H1 (cell line): Measurements from ENCODE around the gene IMPDH1. TPM values are rescaled to one million over a fixed set of nuclear protein-coding genes. Genes with fewer than 3 reads are reported as not detected.

Experiments used
- CTCF ChIA-PET: fragments of 300-600 bp; sonication (Branson Sonifier 250); formaldehyde crosslinking; loops from one replicate; lab custom pipeline; 2021; ENCODE audit not compliant: partially characterized antibody; lab: Charles Lee
- POLR2A ChIA-PET: fragments of 300-600 bp; sonication (Branson Sonifier 250); formaldehyde crosslinking; loops from one replicate; lab custom pipeline; 2021; ENCODE audit warnings: inconsistent platforms; ENCODE audit not compliant: partially characterized antibody; lab: Charles Lee
- DNase-seq, 2 experiments: peaks; one replicate each; pipeline versions ENCODE4 v3.0.0 to v3.0.0-alpha.2; 2010 to 2022; ENCODE audit warnings: low spot score in 2 of 2, low read depth in 1 of 2, mixed read lengths in 1 of 2
- FAIRE-seq: peaks from 2 replicates; lab custom pipeline; 2011; peaks lifted over from hg19 to GRCh38; lab: Jason Lieb, UNC
- H2AFZ ChIP-seq: 2 replicates; pipeline ENCODE4 v1.8.1; 2012; ENCODE audit warnings: low read length, inconsistent platforms
- H2AK5ac ChIP-seq: 2 replicates; pipeline ENCODE4 v1.6.1; 2013; ENCODE audit warnings: low read depth, low read length
- H2BK120ac ChIP-seq: replicated peaks from 2 replicates; pipeline ENCODE3; 2013; ENCODE audit warnings: low read depth, low read length, inconsistent platforms
- H2BK12ac ChIP-seq: 2 replicates; pipeline ENCODE4 v1.6.1; 2013; ENCODE audit warnings: low read depth, low read length
- H2BK15ac ChIP-seq: 2 replicates; pipeline ENCODE4 v1.6.1; 2013; ENCODE audit warnings: low read length
- H2BK20ac ChIP-seq: 2 replicates; pipeline ENCODE4 v1.6.1; 2013; ENCODE audit warnings: low read length
- H2BK5ac ChIP-seq: 2 replicates; pipeline ENCODE4 v1.6.1; 2013; ENCODE audit warnings: low read depth, low read length
- H3K14ac ChIP-seq: 2 replicates; pipeline ENCODE4 v1.6.1; 2013; ENCODE audit warnings: inconsistent platforms; ENCODE audit not compliant: insufficient read length
- H3K18ac ChIP-seq: 2 replicates; pipeline ENCODE4 v1.6.1; 2013; ENCODE audit warnings: low read length; ENCODE audit errors: extremely low read depth
- H3K23ac ChIP-seq: 2 replicates; pipeline ENCODE4 v1.6.1; 2013; ENCODE audit warnings: inconsistent platforms; ENCODE audit not compliant: insufficient read length
- H3K23me2 ChIP-seq: 2 replicates; pipeline ENCODE4 v1.6.1; 2013; ENCODE audit warnings: low read depth, low read length
- H3K27ac ChIP-seq: 2 replicates; pipeline ENCODE4 v1.6.1; 2011; ENCODE audit warnings: low read depth, low read length, inconsistent platforms
- H3K27me3 ChIP-seq, 4 experiments: replicated peaks in 1 of 4; 1 replicate in 1 of 4; 2 replicates in 3 of 4; pipeline versions ENCODE4 v1.6.1 to v1.8.1; 2011 to 2013; ENCODE audit warnings: low read length in 3 of 4, mild to moderate bottlenecking in 3 of 4, inconsistent platforms in 2 of 4, mixed read lengths in 2 of 4, moderate library complexity in 1 of 4; ENCODE audit not compliant: control insufficient read depth in 3 of 4, insufficient read depth in 3 of 4; ENCODE audit errors: extremely low read depth in 1 of 4
- H3K36me3 ChIP-seq, 4 experiments: 2 replicates each; pipeline versions ENCODE4 v1.6.1 to v1.8.1; 2011 to 2013; ENCODE audit warnings: mild to moderate bottlenecking in 4 of 4, low read length in 3 of 4, moderate library complexity in 2 of 4, control low read depth in 1 of 4, inconsistent platforms in 1 of 4; ENCODE audit not compliant: insufficient read depth in 4 of 4, control insufficient read depth in 2 of 4
- H3K4ac ChIP-seq: replicated peaks from 2 replicates; pipeline ENCODE3; 2013; ENCODE audit warnings: low read length, low read depth, mixed read lengths, inconsistent platforms; ENCODE audit not compliant: insufficient read length
- H3K4me1 ChIP-seq, 4 experiments: replicated peaks in 1 of 4; 1 replicate in 1 of 4; 2 replicates in 3 of 4; pipeline versions ENCODE4 v1.6.1 to v1.8.1; 2011 to 2013; ENCODE audit warnings: low read length in 3 of 4, inconsistent platforms in 2 of 4, mixed read lengths in 1 of 4; ENCODE audit not compliant: insufficient read depth in 4 of 4, control insufficient read depth in 3 of 4
- H3K4me2 ChIP-seq, 2 experiments: 2 replicates each; pipeline versions ENCODE4 v1.6.1 to v1.8.1; 2011 to 2013; ENCODE audit warnings: low read depth in 2 of 2, low read length in 2 of 2, control low read depth in 1 of 2, inconsistent platforms in 1 of 2, mild to moderate bottlenecking in 1 of 2; ENCODE audit not compliant: insufficient read depth in 1 of 2
- H3K4me3 ChIP-seq, 4 experiments: fragments of 200-600, 300-600 bp in 1 of 4; sonication (generic), shearing (Covaris generic), sonication (Bioruptor Twin) in 1 of 4; 2 replicates each; pipeline versions ENCODE4 v1.5.1 to v1.8.1; 2011 to 2016; ENCODE audit warnings: low read length in 4 of 4, low read depth in 3 of 4, control low read depth in 2 of 4, inconsistent platforms in 2 of 4, mild to moderate bottlenecking in 2 of 4, mixed read lengths in 1 of 4, moderate library complexity in 1 of 4; ENCODE audit not compliant: insufficient read depth in 2 of 4; ENCODE audit errors: extremely low read depth in 1 of 4
- H3K56ac ChIP-seq: replicated peaks from 2 replicates; pipeline ENCODE3; 2013; ENCODE audit warnings: low read depth, mild to moderate bottlenecking, mixed read lengths, low read length, inconsistent platforms; ENCODE audit not compliant: insufficient read length
- H3K79me1 ChIP-seq: 2 replicates; pipeline ENCODE4 v1.6.1; 2013; ENCODE audit warnings: low read depth, low read length, control low read depth
- H3K79me2 ChIP-seq, 2 experiments: 2 replicates each; pipeline versions ENCODE4 v1.6.1 to v1.8.1; 2012 to 2013; ENCODE audit warnings: low read length in 2 of 2, mild to moderate bottlenecking in 2 of 2, inconsistent platforms in 1 of 2; ENCODE audit not compliant: insufficient read depth in 2 of 2, control insufficient read depth in 1 of 2
- H3K9ac ChIP-seq, 4 experiments: replicated peaks in 1 of 4; 1 replicate in 1 of 4; 2 replicates in 3 of 4; pipeline versions ENCODE4 v1.6.1 to v1.8.1; 2011 to 2013; ENCODE audit warnings: low read depth in 3 of 4, low read length in 3 of 4, control low read depth in 2 of 4, mild to moderate bottlenecking in 2 of 4, moderate library complexity in 2 of 4, inconsistent platforms in 1 of 4; ENCODE audit errors: extremely low read depth in 1 of 4
- H3K9me3 ChIP-seq, 2 experiments: 2 replicates each; pipeline versions ENCODE4 v1.6.1 to v1.8.1; 2012 to 2013; ENCODE audit warnings: mild to moderate bottlenecking in 2 of 2, moderate library complexity in 2 of 2, control low read depth in 1 of 2, inconsistent platforms in 1 of 2, low read depth in 1 of 2, low read length in 1 of 2, mixed read lengths in 1 of 2; ENCODE audit not compliant: insufficient read depth in 2 of 2
- H4K20me1 ChIP-seq, 2 experiments: replicated peaks in 1 of 2; 2 replicates each; pipeline versions ENCODE3 to v1.8.1; 2011 to 2013; ENCODE audit warnings: inconsistent platforms in 2 of 2, low read length in 2 of 2, mild to moderate bottlenecking in 1 of 2; ENCODE audit not compliant: insufficient read depth in 2 of 2, control insufficient read depth in 1 of 2
- H4K5ac ChIP-seq: 2 replicates; pipeline ENCODE4 v1.6.1; 2013; ENCODE audit warnings: low read length, low read depth, mixed read lengths, inconsistent platforms; ENCODE audit not compliant: insufficient read length
- H4K8ac ChIP-seq: 2 replicates; pipeline ENCODE4 v1.8.0; 2013; ENCODE audit warnings: mild to moderate bottlenecking, moderate library complexity, low read length, inconsistent platforms; ENCODE audit not compliant: insufficient read depth; ENCODE audit errors: extremely low read depth
- H4K91ac ChIP-seq: replicated peaks from 2 replicates; pipeline ENCODE3; 2013; ENCODE audit warnings: low read length, mixed read lengths, inconsistent platforms; ENCODE audit not compliant: insufficient read length
- RBBP5 ChIP-seq: IDR thresholded peaks from 2 replicates; pipeline ENCODE4 v1.7.1; 2012; ENCODE audit warnings: low read depth, mild to moderate bottlenecking, inconsistent platforms, low read length, moderate library complexity, borderline replicate concordance
- SIRT6 ChIP-seq: IDR thresholded peaks from one replicate; pipeline ENCODE4 v1.7.1; 2012; ENCODE audit warnings: low read length, inconsistent platforms
- WGBS, 2 experiments: shearing (Covaris generic) in 1 of 2; methylation state at CpG; one replicate each; pipeline versions ENCODE4 v1.1.6 to v1.1.7; 2013 to 2015; ENCODE audit warnings: low lambda C conversion rate in 2 of 2, mixed read lengths in 2 of 2, inconsistent platforms in 1 of 2, low coverage in 1 of 2, missing lambda C conversion rate in 1 of 2; ENCODE audit not compliant: insufficient replicate concordance in 2 of 2, insufficient coverage in 1 of 2, insufficient read length in 1 of 2; ENCODE audit errors: extremely low coverage in 1 of 2, missing lambda C conversion rate in 1 of 2; 5-methylcytosine and 5-hydroxymethylcytosine counted together
- polyA plus RNA-seq, 7 experiments: library from polyadenylated mRNA; depleted of rRNA in 3 of 7; stranded (reverse) in 5 of 7; unstranded in 2 of 7; fragments of >200 nt in 5 of 7; fragments of 200-250 nt in 2 of 7; gene quantifications; 1 replicate in 5 of 7; 2 replicates in 1 of 7; 4 replicates in 1 of 7; pipeline versions ENCODE4 v1.2.1 to v1.2.3, GENCODE V29; 2011 to 2013; ENCODE audit warnings: missing spikeins in 2 of 7, mixed read lengths in 2 of 7
- total RNA-seq: library from RNA; stranded (reverse); fragmentation: NEBNext Ultra II Directional; extraction: Animal tissue kit (Norgen Biotek cat#: 25700); gene quantifications from 2 replicates; pipeline ENCODE4 v1.2.1, GENCODE V29; 2021
- TF ChIP-seq, protein P1 (sequence below), 3 experiments: IDR thresholded peaks; 1 replicate in 2 of 3; 2 replicates in 1 of 3; pipeline versions ENCODE4 v1.5.1 to v1.6.1; 2011; ENCODE audit warnings: low read length in 3 of 3, mild to moderate bottlenecking in 3 of 3, inconsistent platforms in 2 of 3, low read depth in 1 of 3, moderate library complexity in 1 of 3; ENCODE audit not compliant: insufficient read depth in 1 of 3; ENCODE audit errors: control extremely low read depth in 1 of 3

The IMPDH1 gene
- total and polyA plus RNA-seq, 2 of the 8 experiments (the other 6 are each of a cell fraction or from before 2014, with no cell fraction given), result 45.8 TPM

DNA sequence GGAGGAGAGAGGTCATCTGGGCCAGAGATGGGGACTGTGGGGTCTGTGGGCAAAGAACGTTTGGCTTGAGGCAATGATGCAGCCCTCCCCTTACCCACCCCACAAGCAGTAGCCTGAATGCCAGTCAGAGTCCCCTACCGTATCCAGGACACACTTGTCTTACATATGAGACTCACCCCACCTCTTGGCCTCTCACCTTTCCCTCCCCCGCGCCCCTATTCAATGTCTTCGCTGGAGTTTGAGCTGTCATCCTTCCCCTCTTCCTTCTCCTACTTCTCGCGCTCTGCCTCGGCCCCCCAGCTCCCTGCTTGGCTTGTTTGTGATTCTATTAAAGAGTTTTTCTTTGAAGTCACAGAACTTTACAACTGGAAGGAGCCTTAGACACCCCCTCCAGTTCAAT is 57.1 kb downstream of the IMPDH1 start:
- peak overlapping the region; percentile 71; the same call in 1 of the 2 replicates for H3K18ac ChIP-seq
- peak overlapping the region in 1 of 2 experiments; percentile 69; a peak in 1 of 4 replicates for H3K4me2 ChIP-seq
- 0 out of 2 replicates have a peak overlapping the region, but pooled peaks have one; percentile 52 for H2AFZ ChIP-seq
- H2AK5ac ChIP-seq, result no peak overlapping the region
- CTCF ChIA-PET, result interaction anchor here (0.7 to 11.5 kb wide), 8 partner anchors 8 to 467 kb away, joined by 3 to 274 read pairs (median 4); no protein-coding TSS in a partner anchor
- FAIRE-seq, result no peak
- no peak overlapping the region for H3K23ac ChIP-seq
- H4K8ac ChIP-seq, result no peak overlapping the region
- no peaks in the 10 kb centered on the region for H3K79me2 ChIP-seq
- no peak overlapping the region for H3K9ac ChIP-seq
- no peak overlapping the region for H4K91ac ChIP-seq
- H3K23me2 ChIP-seq, result peaks cover 3% of the 10 kb centered on the region; the same call in 1 of the 2 replicates
- H3K27ac ChIP-seq, result no peak overlapping the region
- no peak overlapping the region for H3K56ac ChIP-seq
- H2BK5ac ChIP-seq, result no peak overlapping the region
- no peak overlapping the region for H2BK120ac ChIP-seq
- 69% methylated on average over 7 of the region's 8 CpGs; no CpG with 5 or more reads in 1 of the 2 experiments for WGBS, 2 experiments
- H3K36me3 ChIP-seq, result peaks cover 0 to 6% (median 0%) of the 10 kb centered on the region in 4 experiments; a peak in 1 of 8 replicates
- no peak overlapping the region for H2BK12ac ChIP-seq
- DNase-seq, result no peak
- H3K4me1 ChIP-seq, result peaks cover 0 to 7% (median 5%) of the 10 kb centered on the region in 4 experiments; a peak in 6 of 7 replicates
- H3K9me3 ChIP-seq, result no peaks in the 10 kb centered on the region; a peak in 1 of 4 replicates
- POLR2A ChIA-PET, result interaction anchor here (0.9 kb wide), 1 partner anchor 29 kb away, joined by 3 read pairs; no protein-coding TSS in a partner anchor
- no peak for TF ChIP-seq RBBP5
- TF ChIP-seq, protein P1, sequence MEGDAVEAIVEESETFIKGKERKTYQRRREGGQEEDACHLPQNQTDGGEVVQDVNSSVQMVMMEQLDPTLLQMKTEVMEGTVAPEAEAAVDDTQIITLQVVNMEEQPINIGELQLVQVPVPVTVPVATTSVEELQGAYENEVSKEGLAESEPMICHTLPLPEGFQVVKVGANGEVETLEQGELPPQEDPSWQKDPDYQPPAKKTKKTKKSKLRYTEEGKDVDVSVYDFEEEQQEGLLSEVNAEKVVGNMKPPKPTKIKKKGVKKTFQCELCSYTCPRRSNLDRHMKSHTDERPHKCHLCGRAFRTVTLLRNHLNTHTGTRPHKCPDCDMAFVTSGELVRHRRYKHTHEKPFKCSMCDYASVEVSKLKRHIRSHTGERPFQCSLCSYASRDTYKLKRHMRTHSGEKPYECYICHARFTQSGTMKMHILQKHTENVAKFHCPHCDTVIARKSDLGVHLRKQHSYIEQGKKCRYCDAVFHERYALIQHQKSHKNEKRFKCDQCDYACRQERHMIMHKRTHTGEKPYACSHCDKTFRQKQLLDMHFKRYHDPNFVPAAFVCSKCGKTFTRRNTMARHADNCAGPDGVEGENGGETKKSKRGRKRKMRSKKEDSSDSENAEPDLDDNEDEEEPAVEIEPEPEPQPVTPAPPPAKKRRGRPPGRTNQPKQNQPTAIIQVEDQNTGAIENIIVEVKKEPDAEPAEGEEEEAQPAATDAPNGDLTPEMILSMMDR (IDR thresholded peaks at IDR 0.05; ENCODE audit: control extremely low read depth in 1 of 3, insufficient read depth in 1 of 3, low read depth in 1 of 3, low read length in 3 of 3), result no peak
- no peak for TF ChIP-seq SIRT6
- H2BK20ac ChIP-seq, result no peak overlapping the region
- H3K14ac ChIP-seq, result no peak overlapping the region
- H3K4ac ChIP-seq, result no peak overlapping the region
- no peak overlapping the region for H4K5ac ChIP-seq
- H3K79me1 ChIP-seq, result no peaks in the 10 kb centered on the region
- peaks cover 34 to 71% (median 57%) of the 10 kb centered on the region in 4 experiments for H3K27me3 ChIP-seq
- peaks cover 0 to 1% of the 10 kb centered on the region in 2 experiments for H4K20me1 ChIP-seq
- 0 out of 8 replicates have a peak overlapping the region, but pooled peaks of 1 of the 4 experiments have one; percentile 18 for H3K4me3 ChIP-seq
- no peak overlapping the region for H2BK15ac ChIP-seq
